Endothelial cell of umbilical vein (primary cell): Measurements from ENCODE around the gene SH2D3C. TPM values are rescaled to one million over a fixed set of nuclear protein-coding genes. Genes with fewer than 3 reads are reported as not detected.

Experiments used
- BruUV-seq: library from RNA; stranded (reverse); fragments of 400-500 nt; replicated peaks from 2 replicates; lab custom pipeline; 2021; lab: Mats Ljungman, UMichigan
- CTCF ChIA-PET: fragments of 300-600, 350-600 bp; sonication (Branson Sonifier 250); formaldehyde crosslinking; loops from one replicate; lab custom pipeline; 2021; ENCODE audit warnings: antibody characterized with exemption, inconsistent platforms; lab: Charles Lee
- POLR2A ChIA-PET: fragments of 300-600, 350-600 bp; sonication (Branson Sonifier 250); formaldehyde crosslinking; loops from one replicate; lab custom pipeline; 2021; ENCODE audit warnings: antibody characterized with exemption, inconsistent platforms; lab: Charles Lee
- DNase-seq: peaks from one replicate; pipeline ENCODE4 v3.0.0-alpha.2; 2011; ENCODE audit warnings: low read depth, low spot score
- FAIRE-seq: peaks from 2 replicates; lab custom pipeline; 2011; peaks lifted over from hg19 to GRCh38; lab: Jason Lieb, UNC
- H2AFZ ChIP-seq: 2 replicates; pipeline ENCODE4 v1.6.0; 2012; ENCODE audit warnings: low read depth, low read length, control low read depth, inconsistent platforms
- H3K27ac ChIP-seq: 2 replicates; pipeline ENCODE4 v1.5.1; 2011; ENCODE audit warnings: low read depth, mild to moderate bottlenecking, control low read depth, low read length, moderate library complexity; ENCODE audit not compliant: insufficient read depth
- H3K27me3 ChIP-seq, 2 experiments: 2 replicates each; pipeline versions ENCODE4 v1.6.0 to v1.6.1; 2011; ENCODE audit warnings: low read length in 2 of 2, mixed read lengths in 1 of 2; ENCODE audit not compliant: control insufficient read depth in 2 of 2, insufficient read depth in 2 of 2
- H3K36me3 ChIP-seq, 2 experiments: 2 replicates in 1 of 2; 3 replicates in 1 of 2; pipeline ENCODE4 v1.5.1; 2011; ENCODE audit warnings: low read length in 2 of 2, mild to moderate bottlenecking in 1 of 2, moderate library complexity in 1 of 2; ENCODE audit not compliant: control insufficient read depth in 2 of 2, insufficient read depth in 2 of 2; ENCODE audit errors: extremely low read depth in 1 of 2
- H3K4me1 ChIP-seq: 3 replicates; pipeline ENCODE4 v1.5.1; 2011; ENCODE audit warnings: mild to moderate bottlenecking, low read length; ENCODE audit not compliant: control insufficient read depth, insufficient read depth; ENCODE audit errors: extremely low read depth
- H3K4me2 ChIP-seq: 2 replicates; pipeline ENCODE4 v1.6.1; 2011; ENCODE audit warnings: low read length, control low read depth, mixed read lengths; ENCODE audit not compliant: insufficient read depth
- H3K4me3 ChIP-seq, 3 experiments: fragments of 200-600 bp in 1 of 3; sonication (generic), shearing (Covaris generic) in 1 of 3; replicated peaks in 1 of 3; 2 replicates each; pipeline ENCODE4 v1.5.1; 2011 to 2016; ENCODE audit warnings: control low read depth in 3 of 3, low read length in 3 of 3, mild to moderate bottlenecking in 2 of 3, inconsistent platforms in 1 of 3, low read depth in 1 of 3, moderate library complexity in 1 of 3; ENCODE audit not compliant: insufficient read depth in 1 of 3
- H3K79me2 ChIP-seq: 2 replicates; pipeline ENCODE4 v1.6.0; 2012; ENCODE audit warnings: low read length, inconsistent platforms; ENCODE audit not compliant: control insufficient read depth, insufficient read depth
- H3K9ac ChIP-seq: replicated peaks from 2 replicates; pipeline ENCODE3; 2011; ENCODE audit warnings: low read length, control low read depth; ENCODE audit not compliant: insufficient read depth; ENCODE audit errors: extremely low read depth
- H3K9me1 ChIP-seq: replicated peaks from 3 replicates; pipeline ENCODE4 v1.6.0; 2011; ENCODE audit warnings: mild to moderate bottlenecking, low read length; ENCODE audit not compliant: control insufficient read depth, insufficient read depth; ENCODE audit errors: extremely low read depth
- H3K9me3 ChIP-seq: replicated peaks from 2 replicates; pipeline ENCODE4 v1.5.1; 2012; ENCODE audit warnings: low read length, inconsistent platforms; ENCODE audit not compliant: control insufficient read depth, insufficient read depth
- H4K20me1 ChIP-seq: replicated peaks from 2 replicates; pipeline ENCODE3; 2011; ENCODE audit warnings: mild to moderate bottlenecking, low read length; ENCODE audit not compliant: control insufficient read depth, insufficient read depth; ENCODE audit errors: extremely low read depth
- CTCF ChIP-seq, 2 donors: IDR thresholded peaks; 1 replicate in 1 of 2; 2 replicates in 1 of 2; pipeline ENCODE4 v1.5.1; 2011; ENCODE audit warnings: low read length in 2 of 2, mild to moderate bottlenecking in 2 of 2, moderate library complexity in 2 of 2, control low read depth in 1 of 2, inconsistent platforms in 1 of 2, low read depth in 1 of 2; ENCODE audit not compliant: insufficient read depth in 1 of 2; ENCODE audit errors: extremely low read depth in 1 of 2
- EZH2 ChIP-seq: IDR thresholded peaks from 2 replicates; pipeline ENCODE4 v1.6.1; 2012; ENCODE audit warnings: borderline replicate concordance, low read depth, mild to moderate bottlenecking, moderate library complexity, low read length, inconsistent platforms; ENCODE audit not compliant: severe bottlenecking
- FOS ChIP-seq: IDR thresholded peaks from 2 replicates; pipeline ENCODE4 v1.6.1; 2011; ENCODE audit warnings: mild to moderate bottlenecking, low read length, moderate library complexity, borderline replicate concordance; ENCODE audit not compliant: insufficient read depth
- GATA2 ChIP-seq: IDR thresholded peaks from 2 replicates; pipeline ENCODE4 v1.7.0; 2011; ENCODE audit warnings: low read depth, mild to moderate bottlenecking, moderate library complexity, mixed read lengths, low read length; ENCODE audit not compliant: insufficient read length, insufficient read depth
- JUN ChIP-seq: IDR thresholded peaks from 2 replicates; pipeline ENCODE4 v1.6.1; 2011; ENCODE audit warnings: borderline replicate concordance, low read depth; ENCODE audit not compliant: insufficient read length, insufficient read depth
- MAX ChIP-seq: IDR thresholded peaks from 2 replicates; pipeline ENCODE4 v1.6.1; 2011; ENCODE audit not compliant: insufficient read depth, insufficient read length
- MYC ChIP-seq: IDR thresholded peaks from one replicate; pipeline ENCODE4 v1.6.1; 2011; ENCODE audit warnings: mild to moderate bottlenecking, low read depth, low read length
- POLR2A ChIP-seq: IDR thresholded peaks from 2 replicates; pipeline ENCODE4 v1.6.1; 2012; ENCODE audit warnings: low read depth, mild to moderate bottlenecking, control low read depth, low read length
- POLR2AphosphoS5 ChIP-seq: IDR thresholded peaks from 2 replicates; pipeline ENCODE4 v1.6.1; 2012; ENCODE audit warnings: low read depth, mild to moderate bottlenecking, control low read depth, low read length, moderate library complexity; ENCODE audit not compliant: insufficient read depth
- dilution Hi-C: fragments of 300-500 bp; cut with MboI; formaldehyde crosslinking; loops from one replicate; pipeline ENCODE4 v1.15.0; 2019; ENCODE audit warnings: low sequenced_read_pairs; ENCODE audit not compliant: extremely low pct_ligation_motif_present
- intact Hi-C: fragments of 100-400 bp; cut with micrococcal nuclease; formaldehyde crosslinking; loops from one replicate; pipeline ENCODE4 v1.10.0; 2022
- polyA plus RNA-seq, 4 experiments: library from polyadenylated mRNA; depleted of rRNA in 3 of 4; stranded (reverse) in 3 of 4; unstranded in 1 of 4; fragments of >200 nt; gene quantifications; 2 replicates each; pipeline versions ENCODE4 v1.2.1 to v1.2.3, GENCODE V29; 2011 to 2012; ENCODE audit warnings: missing spikeins in 1 of 4
- total RNA-seq: library from RNA; stranded (reverse); gene quantifications from 2 replicates; pipeline ENCODE4 v1.2.3, GENCODE V29; 2021

Gene SH2D3C
- total and polyA plus RNA-seq, 2 donors (not counting 3 experiments of a cell fraction or from before 2014, with no cell fraction given), result 95.0 to 173 TPM

- POLR2A ChIA-PET, result no interaction called here
- Histone ChIP-seq H4K20me1 (no peaks in the 10 kb centered on the region), H2AFZ (no peak overlapping the region), H3K9me3 (no peaks in the 10 kb centered on the region), H3K27ac (no peak overlapping the region), H3K4me2 (no peak overlapping the region), H3K4me1 (no peaks in the 10 kb centered on the region), H3K9ac (no peak overlapping the region), H3K9me1 (no peaks in the 10 kb centered on the region), H3K27me3 (no peaks in the 10 kb centered on the region), H3K79me2 (no peaks in the 10 kb centered on the region), H3K36me3 (no peaks in the 10 kb centered on the region), H3K4me3 (no peak overlapping the region)
- BruUV-seq, result no TSS peak
- DNase-seq, result no peak
- FAIRE-seq, result no peak
- CTCF ChIA-PET, result interaction anchor here (0.8 to 0.9 kb wide), 2 partner anchors 12 to 31 kb away, joined by 3 read pairs; partner anchors contain the start of genes PTRH1 and TOR2A
- TF ChIP-seq CTCF (IDR thresholded peaks at IDR 0.05; ENCODE audit: extremely low read depth in 1 of 2, insufficient read depth in 1 of 2, low read depth in 1 of 2, low read length in 2 of 2) (no peak), FOS (no peak), MAX (no peak), JUN (no peak), POLR2AphosphoS5 (no peak), GATA2 (no peak), EZH2 (no peak), MYC (no peak), POLR2A (no peak)
- dilution Hi-C loops (no loop called here), intact Hi-C loops (no loop called here)
These were observed 75.0 kb downstream of the SH2D3C start for GRCh38 chr9:127703289-127703946.
